K562 (cell line): ENCODE measurements around the gene TPD52L1. TPM values are rescaled to one million over a fixed set of nuclear protein-coding genes. Genes with fewer than 3 reads are reported as not detected.
A peak's percentile ranks its signal among the peaks of the same experiment; 100 is the strongest.

Experiments used
- ATAC-seq: fragments of 200-7000 bp; cut with Tn5 transposase; 3 replicates; pipeline ENCODE4 v1.9.1; 2020; ENCODE audit warnings: moderate library complexity
- BruUV-seq: library from RNA; stranded (reverse); fragments of 400-500 nt; replicated peaks from 2 replicates; lab custom pipeline; 2021; lab: Mats Ljungman, UMichigan
- CTCF ChIA-PET: fragments of 300-600 bp; formaldehyde crosslinking; extraction: SDS; loops from one replicate; lab custom pipeline; 2021; ENCODE audit warnings: low intra/inter-chr PET ratio; lab: Yijun Ruan, JAX
- POLR2A ChIA-PET: fragments of 300-600, 350-650 bp; sonication (Branson Sonifier 250); formaldehyde crosslinking; extraction: SDS; loops from one replicate; lab custom pipeline; 2021; ENCODE audit warnings: antibody characterized with exemption, inconsistent platforms; lab: Yijun Ruan, JAX
- DNase-seq, 4 experiments: peaks; one replicate each; pipeline versions ENCODE4 v3.0.0 to v3.0.0-alpha.2; 2011 to 2018; ENCODE audit warnings: low spot score in 3 of 4, mixed read lengths in 3 of 4; ENCODE audit errors: extremely low read depth in 1 of 4
- FAIRE-seq: peaks from 2 replicates; lab custom pipeline; 2011; peaks lifted over from hg19 to GRCh38; lab: Jason Lieb, UNC
- H2AFZ ChIP-seq: 2 replicates; pipeline ENCODE4 v1.6.0; 2011; ENCODE audit warnings: low read depth, low read length, control low read depth, inconsistent platforms
- H3K27ac ChIP-seq: fragments of 200-600 bp; 3 replicates; pipeline ENCODE4 v1.8.0; 2011; ENCODE audit warnings: low read depth, mild to moderate bottlenecking, control low read depth, inconsistent platforms, low read length, moderate library complexity, mixed read lengths; ENCODE audit errors: extremely low read depth
- H3K27me3 ChIP-seq, 2 experiments: fragments of 300-600 bp in 1 of 2; 2 replicates in 1 of 2; 3 replicates in 1 of 2; pipeline versions ENCODE4 v1.6.0 to v1.8.0; 2011; ENCODE audit warnings: inconsistent platforms in 2 of 2, low read length in 2 of 2, mild to moderate bottlenecking in 1 of 2, mixed read lengths in 1 of 2, moderate library complexity in 1 of 2; ENCODE audit not compliant: control insufficient read depth in 2 of 2, insufficient read depth in 2 of 2
- H3K36me3 ChIP-seq: fragments of 300-600 bp; 3 replicates; pipeline ENCODE4 v1.8.0; 2011; ENCODE audit warnings: mild to moderate bottlenecking, low read length, inconsistent platforms; ENCODE audit not compliant: control insufficient read depth, insufficient read depth
- H3K4me1 ChIP-seq, 2 experiments: fragments of 200-600 bp in 1 of 2; replicated peaks in 1 of 2; 2 replicates in 1 of 2; 3 replicates in 1 of 2; pipeline versions ENCODE4 v1.5.1 to v1.8.0; 2011; ENCODE audit warnings: inconsistent platforms in 2 of 2, low read length in 2 of 2, mild to moderate bottlenecking in 1 of 2, mixed read lengths in 1 of 2, moderate library complexity in 1 of 2; ENCODE audit not compliant: control insufficient read depth in 2 of 2, insufficient read depth in 2 of 2
- H3K4me2 ChIP-seq: 2 replicates; pipeline ENCODE4 v1.6.1; 2011; ENCODE audit warnings: low read length, control low read depth, inconsistent platforms, mixed read lengths; ENCODE audit not compliant: insufficient read depth
- H3K4me3 ChIP-seq: fragments of 200-600 bp; sonication (generic), shearing (Covaris generic); 2 replicates; pipeline ENCODE4 v1.5.1; 2016; ENCODE audit warnings: control low read depth, inconsistent platforms
- H3K79me2 ChIP-seq: fragments of 200-600 bp; 3 replicates; pipeline ENCODE4 v1.8.0; 2011; ENCODE audit warnings: low read length, inconsistent platforms; ENCODE audit not compliant: control insufficient read depth, insufficient read depth
- H3K9ac ChIP-seq, 2 experiments: 2 replicates each; pipeline versions ENCODE4 v1.6.0 to v1.6.1; 2011; ENCODE audit warnings: low read depth in 2 of 2, low read length in 2 of 2, control low read depth in 1 of 2, inconsistent platforms in 1 of 2, mild to moderate bottlenecking in 1 of 2, mixed read lengths in 1 of 2; ENCODE audit not compliant: insufficient read depth in 1 of 2
- H3K9me1 ChIP-seq: one replicate; pipeline ENCODE4 v1.6.0; 2011; ENCODE audit warnings: inconsistent platforms, mild to moderate bottlenecking, low read length, moderate library complexity; ENCODE audit not compliant: control insufficient read depth, insufficient read depth
- H3K9me3 ChIP-seq: replicated peaks from 2 replicates; pipeline ENCODE4 v1.5.1; 2011; ENCODE audit warnings: low read depth, low read length, inconsistent platforms; ENCODE audit not compliant: control insufficient read depth, insufficient read depth
- H4K20me1 ChIP-seq: replicated peaks from 2 replicates; pipeline ENCODE4 v1.6.1; 2011; ENCODE audit warnings: low read length, inconsistent platforms, mixed read lengths; ENCODE audit not compliant: control insufficient read depth, insufficient read depth
- ARID1B ChIP-seq: fragments of 450-650 bp; IDR thresholded peaks from 2 replicates; pipeline ENCODE4 v1.6.1; 2016; ENCODE audit warnings: antibody characterized with exemption, mild to moderate bottlenecking, inconsistent platforms
- CBX5 ChIP-seq: IDR thresholded peaks from 2 replicates; pipeline ENCODE4 v1.6.1; 2014; ENCODE audit warnings: low read depth, borderline replicate concordance
- CEBPB ChIP-seq: fragments of 450-650 bp; IDR thresholded peaks from 2 replicates; pipeline ENCODE4 v1.6.1; 2016; ENCODE audit warnings: missing genetic modification characterization, missing compliant biosample characterization
- CEBPG ChIP-seq, 3 experiments: fragments of 200-800 bp in 1 of 3; sonication (Bioruptor generic) in 1 of 3; sonication (generic) in 1 of 3; formaldehyde crosslinking in 1 of 3; IDR thresholded peaks in 2 of 3; conservative IDR thresholded peaks in 1 of 3; 2 replicates each; pipeline versions ENCODE4 v1.6.1 to v1.8.0; 2016 to 2022; ENCODE audit warnings: missing compliant biosample characterization in 2 of 3, missing genetic modification characterization in 2 of 3, mild to moderate bottlenecking in 1 of 3, missing genetic modification reagents in 1 of 3
- CHD1 ChIP-seq: fragments of 200-600 bp; sonication (generic); IDR thresholded peaks from one replicate; pipeline ENCODE4 v1.6.1; 2012; ENCODE audit warnings: mild to moderate bottlenecking, moderate library complexity, low read length, inconsistent platforms
- FIP1L1 ChIP-seq: fragments of 200-400 bp; formaldehyde crosslinking; IDR thresholded peaks from 2 replicates; pipeline ENCODE4 v1.6.1; 2018; ENCODE audit warnings: mild to moderate bottlenecking, low read depth, low read length; ENCODE audit not compliant: poor library complexity, severe bottlenecking
- MAZ ChIP-seq, 2 experiments: fragments of 450-650 bp in 1 of 2; sonication (generic) in 1 of 2; formaldehyde crosslinking; IDR thresholded peaks in 1 of 2; conservative IDR thresholded peaks in 1 of 2; 2 replicates each; pipeline versions ENCODE4 v1.4.0 to v1.5.0; 2020; ENCODE audit warnings: mild to moderate bottlenecking in 1 of 2, missing genetic modification reagents in 1 of 2
- NCOA4 ChIP-seq: fragments of 450-650 bp; IDR thresholded peaks from 2 replicates; pipeline ENCODE4 v1.6.1; 2018; ENCODE audit warnings: mild to moderate bottlenecking; ENCODE audit not compliant: partially characterized antibody
- SAFB2 ChIP-seq: fragments of 200-400 bp; formaldehyde crosslinking; IDR thresholded peaks from 2 replicates; pipeline ENCODE4 v1.6.1; 2018; ENCODE audit warnings: borderline replicate concordance, low read length, low read depth, moderate library complexity; ENCODE audit not compliant: severe bottlenecking
- SMARCB1 ChIP-seq: IDR thresholded peaks from 2 replicates; pipeline ENCODE4 v1.6.1; 2011; ENCODE audit warnings: improper control_type of control experiment, low read depth; ENCODE audit not compliant: insufficient read length
- SOX6 ChIP-seq: fragments of 450-650 bp; IDR thresholded peaks from 2 replicates; pipeline ENCODE4 v1.6.1; 2014; ENCODE audit warnings: mild to moderate bottlenecking
- SUPT5H ChIP-seq: fragments of 450-650 bp; IDR thresholded peaks from 2 replicates; pipeline ENCODE4 v1.6.1; 2016
- YBX1 ChIP-seq: fragments of 450-650 bp; IDR thresholded peaks from 2 replicates; pipeline ENCODE4 v1.7.1; 2016; ENCODE audit warnings: mild to moderate bottlenecking
- ZNF444 ChIP-seq: fragments of 250-450 bp; sonication (Bioruptor Pico); IDR thresholded peaks from 2 replicates; pipeline ENCODE4 v1.4.0; 2020; ENCODE audit warnings: mild to moderate bottlenecking, moderate library complexity
- WGBS: fragments of 100-300 bp; shearing (Covaris generic); methylation state at CpG from one replicate; pipeline ENCODE4 v1.1.6; 2016; ENCODE audit warnings: low coverage, mixed read lengths; ENCODE audit not compliant: insufficient coverage; ENCODE audit errors: missing lambda C conversion rate; 5-methylcytosine and 5-hydroxymethylcytosine counted together
- in situ Hi-C: fragments of 300-500 bp; cut with MboI; formaldehyde crosslinking; loops from 4 replicates; pipeline ENCODE4 v1.15.0; 2018; ENCODE audit warnings: inconsistent platforms, mixed read lengths
- intact Hi-C: fragments of 100-400 bp; cut with micrococcal nuclease; formaldehyde crosslinking; loops from 2 replicates; pipeline ENCODE4 v1.14.2; 2022
- polyA plus RNA-seq, 8 experiments: library from polyadenylated mRNA; depleted of rRNA in 4 of 8; stranded (reverse) in 5 of 8; unstranded in 3 of 8; fragments of >200 nt; fragmentation: Nextera tagmentation in 2 of 8; fragmentation: Illumina TruSeq in 1 of 8; extraction: Ambion mirVana in 2 of 8; extraction: Trizol in 1 of 8; gene quantifications; 2 replicates each; pipeline versions ENCODE4 v1.2.1 to v1.2.3, GENCODE V29; 2011 to 2014; ENCODE audit warnings: inconsistent platforms in 1 of 8, missing spikeins in 1 of 8
- total RNA-seq, 7 experiments: library from RNA; depleted of rRNA in 6 of 7; stranded (reverse); fragments of >200 nt in 6 of 7; fragmentation: Illumina TruSeq in 2 of 7; extraction: Trizol in 2 of 7; gene quantifications; 2 replicates each; pipeline versions ENCODE4 v1.2.1 to v1.2.3, GENCODE V29; 2011 to 2021; ENCODE audit warnings: low replicate concordance in 1 of 7
- TF ChIP-seq, protein P1 (sequence below), 3 experiments: IDR thresholded peaks in 2 of 3; conservative IDR thresholded peaks in 1 of 3; 2 replicates each; pipeline ENCODE4 v1.5.1; 2011 to 2012; ENCODE audit warnings: low read length in 3 of 3, mild to moderate bottlenecking in 3 of 3, control low read depth in 2 of 3, improper control_type of control experiment in 1 of 3, inconsistent platforms in 1 of 3, low read depth in 1 of 3, mixed read lengths in 1 of 3, moderate library complexity in 1 of 3; ENCODE audit not compliant: insufficient read depth in 2 of 3
- TF ChIP-seq, protein P2 (sequence below): conservative IDR thresholded peaks from 2 replicates; pipeline ENCODE4 v1.6.1; 2011; ENCODE audit warnings: low read depth, mild to moderate bottlenecking, low read length; ENCODE audit not compliant: control insufficient read depth

TPD52L1 gene
- total and polyA plus RNA-seq, 9 of the 15 experiments (the other 6 are each of a cell fraction or from before 2014, with no cell fraction given) = 12.9 to 149 (median 75.7) TPM

DNA sequence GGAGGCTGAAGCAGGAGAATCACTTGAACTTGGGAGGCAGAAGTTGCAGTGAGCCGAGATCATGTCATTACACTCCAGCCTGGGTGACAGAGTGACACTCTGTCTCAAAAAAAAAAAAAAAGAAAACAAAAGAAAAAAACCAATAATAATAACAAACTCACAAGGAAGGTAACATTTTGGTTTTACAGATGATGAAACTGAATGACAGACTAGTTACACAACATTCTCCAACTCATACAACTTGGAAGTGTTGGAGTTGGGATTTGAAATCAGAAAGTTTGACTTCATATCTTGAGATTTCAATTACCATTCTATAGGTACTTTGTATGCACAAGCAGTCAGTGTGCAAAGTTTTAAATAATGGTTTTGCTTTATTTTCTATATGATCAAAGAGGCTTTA lies 10.2 kb downstream of the TPD52L1 start (continued):
- TF ChIP-seq, protein P1, sequence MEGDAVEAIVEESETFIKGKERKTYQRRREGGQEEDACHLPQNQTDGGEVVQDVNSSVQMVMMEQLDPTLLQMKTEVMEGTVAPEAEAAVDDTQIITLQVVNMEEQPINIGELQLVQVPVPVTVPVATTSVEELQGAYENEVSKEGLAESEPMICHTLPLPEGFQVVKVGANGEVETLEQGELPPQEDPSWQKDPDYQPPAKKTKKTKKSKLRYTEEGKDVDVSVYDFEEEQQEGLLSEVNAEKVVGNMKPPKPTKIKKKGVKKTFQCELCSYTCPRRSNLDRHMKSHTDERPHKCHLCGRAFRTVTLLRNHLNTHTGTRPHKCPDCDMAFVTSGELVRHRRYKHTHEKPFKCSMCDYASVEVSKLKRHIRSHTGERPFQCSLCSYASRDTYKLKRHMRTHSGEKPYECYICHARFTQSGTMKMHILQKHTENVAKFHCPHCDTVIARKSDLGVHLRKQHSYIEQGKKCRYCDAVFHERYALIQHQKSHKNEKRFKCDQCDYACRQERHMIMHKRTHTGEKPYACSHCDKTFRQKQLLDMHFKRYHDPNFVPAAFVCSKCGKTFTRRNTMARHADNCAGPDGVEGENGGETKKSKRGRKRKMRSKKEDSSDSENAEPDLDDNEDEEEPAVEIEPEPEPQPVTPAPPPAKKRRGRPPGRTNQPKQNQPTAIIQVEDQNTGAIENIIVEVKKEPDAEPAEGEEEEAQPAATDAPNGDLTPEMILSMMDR (IDR thresholded peaks at IDR 0.05 in 2 of 3, conservative IDR thresholded peaks at IDR 0.05 in 1 of 3; ENCODE audit: insufficient read depth in 2 of 3, low read depth in 1 of 3, low read length in 3 of 3) = no peak
- TF ChIP-seq CBX5 = no peak
- no peak for TF ChIP-seq CEBPG (CRISPR knock-in tag; IDR thresholded peaks at IDR 0.05)
- peak in 1 of 2 experiments; percentile 82; a peak in 2 of 4 replicates for TF ChIP-seq CEBPG (tag; conservative IDR thresholded peaks at IDR 0.05 in 1 of 2, IDR thresholded peaks at IDR 0.05 in 1 of 2)
- no peak for TF ChIP-seq NCOA4
- TF ChIP-seq CHD1 = no peak
- TF ChIP-seq SAFB2 = no peak
- TF ChIP-seq YBX1 = no peak
- no peak for TF ChIP-seq MAZ (CRISPR knock-in tag; conservative IDR thresholded peaks at IDR 0.05 in 1 of 2, IDR thresholded peaks at IDR 0.05 in 1 of 2)

DNA sequence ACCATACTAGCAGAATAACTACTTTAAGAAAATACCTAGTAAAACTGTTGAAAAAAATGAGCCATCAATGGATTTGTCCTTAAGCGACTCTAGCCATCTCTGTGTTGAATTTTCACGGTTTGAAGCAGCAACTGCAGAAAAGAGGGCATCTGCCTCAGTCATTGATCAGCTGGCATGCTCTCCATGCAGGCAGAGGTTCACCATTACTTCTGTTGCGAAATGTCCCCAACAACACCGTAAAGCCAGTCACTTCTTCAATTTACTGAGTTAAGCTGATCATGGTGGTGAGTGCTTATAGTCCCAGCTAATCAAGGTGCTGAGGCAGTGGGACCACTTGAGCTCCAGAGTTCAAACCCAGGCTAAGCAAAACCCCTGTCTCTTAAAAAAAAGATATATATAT lies 11.1 kb downstream of the TPD52L1 start:
- no peak for DNase-seq
- intact Hi-C loops = no loop called here
- 74% methylated on average over 4 of the region's 4 CpGs for WGBS
- no peak overlapping the region for H3K27ac ChIP-seq
- BruUV-seq = no TSS peak
- no peaks in the 10 kb centered on the region for H4K20me1 ChIP-seq
- H3K27me3 ChIP-seq = no peaks in the 10 kb centered on the region
- ChIA-PET POLR2A (interaction anchor here (0.6 to 1.3 kb wide), 4 partner anchors 8 to 37 kb away, joined by 3 read pairs; no protein-coding TSS in a partner anchor), CTCF (interaction anchor here (0.6 kb wide), 1 partner anchor 628 kb away, joined by 3 read pairs; no protein-coding TSS in a partner anchor)
- H3K9me1 ChIP-seq = no peaks in the 10 kb centered on the region
- H3K9ac ChIP-seq = no peak overlapping the region
- ATAC-seq = no peak
- peaks cover 5% of the 10 kb centered on the region; the same call in 2 of the 3 replicates for H3K79me2 ChIP-seq
- H3K4me1 ChIP-seq = peaks cover 0 to 10% of the 10 kb centered on the region in 2 experiments; a peak in 3 of 5 replicates
- H2AFZ ChIP-seq = no peak overlapping the region
- peaks cover 3% of the 10 kb centered on the region; the same call in 2 of the 3 replicates for H3K36me3 ChIP-seq
- no peak overlapping the region for H3K4me2 ChIP-seq
- in situ Hi-C loops = loop anchor here (25.0 kb wide), 1 partner anchor 598 kb away; no protein-coding TSS in a partner anchor
- no peak for FAIRE-seq
- peaks cover 2% of the 10 kb centered on the region; the same call in 1 of the 2 replicates for H3K9me3 ChIP-seq
- no peak overlapping the region for H3K4me3 ChIP-seq
- TF ChIP-seq, protein P2, sequence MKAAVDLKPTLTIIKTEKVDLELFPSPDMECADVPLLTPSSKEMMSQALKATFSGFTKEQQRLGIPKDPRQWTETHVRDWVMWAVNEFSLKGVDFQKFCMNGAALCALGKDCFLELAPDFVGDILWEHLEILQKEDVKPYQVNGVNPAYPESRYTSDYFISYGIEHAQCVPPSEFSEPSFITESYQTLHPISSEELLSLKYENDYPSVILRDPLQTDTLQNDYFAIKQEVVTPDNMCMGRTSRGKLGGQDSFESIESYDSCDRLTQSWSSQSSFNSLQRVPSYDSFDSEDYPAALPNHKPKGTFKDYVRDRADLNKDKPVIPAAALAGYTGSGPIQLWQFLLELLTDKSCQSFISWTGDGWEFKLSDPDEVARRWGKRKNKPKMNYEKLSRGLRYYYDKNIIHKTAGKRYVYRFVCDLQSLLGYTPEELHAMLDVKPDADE = no peak
- TF ChIP-seq ARID1B (no peak), ZNF444 (CRISPR knock-in tag) (no peak), SOX6 (no peak), FIP1L1 (no peak), SUPT5H (no peak), CEBPB (tag) (peak; percentile 29; the same call in 1 of the 2 replicates), SMARCB1 (no peak)
